PC-3 (cell line): ENCODE results near the gene FARS2. TPM values are rescaled to one million over a fixed set of nuclear protein-coding genes. Genes with fewer than 3 reads are reported as not detected.

Experiments
- ATAC-seq: fragments of 200-7000 bp; cut with Tn5 transposase; 2 replicates; pipeline ENCODE4 v1.9.1; 2020; ENCODE audit warnings: mild to moderate bottlenecking, moderate library complexity
- BruUV-seq: library from RNA; stranded (reverse); fragments of 400-500 nt; replicated peaks from 2 replicates; lab custom pipeline; 2021; lab: Mats Ljungman, UMichigan
- CTCF ChIA-PET: fragments of 300-600 bp; sonication (Branson Sonifier 250); formaldehyde crosslinking; loops from one replicate; lab custom pipeline; 2022; ENCODE audit warnings: antibody characterized with exemption; lab: Charles Lee
- POLR2A ChIA-PET: fragments of 300-600 bp; sonication (Branson Sonifier 250); formaldehyde crosslinking; loops from one replicate; lab custom pipeline; 2022; ENCODE audit warnings: antibody characterized with exemption; ENCODE audit not compliant: unreplicated experiment; lab: Charles Lee
- DNase-seq: peaks from one replicate; pipeline ENCODE4 v3.0.0-alpha.2; 2015
- H2AFZ ChIP-seq: fragments of 300-600 bp; sonication (generic); 2 replicates; pipeline ENCODE4 v1.6.0; 2016; ENCODE audit warnings: antibody characterized with exemption, low read length
- H3F3A ChIP-seq: fragments of 300-600 bp; sonication (generic); one replicate; pipeline ENCODE4 v1.6.0; 2017; ENCODE audit warnings: antibody characterized with exemption, low read length, control low read depth, mild to moderate bottlenecking; ENCODE audit not compliant: unreplicated experiment
- H3K27ac ChIP-seq: fragments of 300-600 bp; sonication (generic); 2 replicates; pipeline ENCODE4 v1.5.1; 2016; ENCODE audit warnings: mild to moderate bottlenecking, low read length
- H3K27me3 ChIP-seq: fragments of 300-600 bp; sonication (generic); 2 replicates; pipeline ENCODE4 v1.6.1; 2016; ENCODE audit warnings: low read length, mixed read lengths
- H3K36me3 ChIP-seq: fragments of 300-600 bp; sonication (generic); 2 replicates; pipeline ENCODE4 v1.6.1; 2016; ENCODE audit warnings: low read depth, mixed run types, low read length, mixed read lengths
- H3K4me1 ChIP-seq: fragments of 300-600 bp; sonication (generic); 2 replicates; pipeline ENCODE4 v1.5.1; 2016; ENCODE audit warnings: low read length; ENCODE audit not compliant: insufficient read depth
- H3K4me2 ChIP-seq: fragments of 300-600 bp; sonication (generic); 2 replicates; pipeline ENCODE4 v1.6.0; 2016; ENCODE audit warnings: low read length
- H3K4me3 ChIP-seq: fragments of 300-600 bp; sonication (generic); 2 replicates; pipeline ENCODE4 v1.5.1; 2016; ENCODE audit warnings: mild to moderate bottlenecking, low read length, mixed read lengths
- H3K79me2 ChIP-seq: fragments of 300-600 bp; sonication (generic); 2 replicates; pipeline ENCODE4 v1.6.1; 2017; ENCODE audit warnings: low read length, mixed read lengths
- H3K9ac ChIP-seq: fragments of 300-600 bp; sonication (generic); 2 replicates; pipeline ENCODE4 v1.6.0; 2016; ENCODE audit warnings: mild to moderate bottlenecking, low read length
- H3K9me2 ChIP-seq: fragments of 300-600 bp; sonication (generic); replicated peaks from 2 replicates; pipeline ENCODE4 v1.6.1; 2016; ENCODE audit warnings: mixed run types, low read length, mixed read lengths
- H3K9me3 ChIP-seq: fragments of 300-600 bp; sonication (generic); 2 replicates; pipeline ENCODE4 v1.6.1; 2016; ENCODE audit warnings: low read length, mixed read lengths
- H4K20me1 ChIP-seq: fragments of 300-600 bp; sonication (generic); 2 replicates; pipeline ENCODE4 v1.6.1; 2016; ENCODE audit warnings: low read length, mixed read lengths
- EZH2 ChIP-seq: fragments of 300-600 bp; sonication (generic); IDR thresholded peaks from one replicate; pipeline ENCODE4 v1.6.1; 2017; ENCODE audit warnings: antibody characterized with exemption, mild to moderate bottlenecking, low read length; ENCODE audit not compliant: unreplicated experiment
- EZH2phosphoT487 ChIP-seq: fragments of 300-600 bp; sonication (generic); IDR thresholded peaks from 2 replicates; pipeline ENCODE4 v1.6.1; 2018; ENCODE audit warnings: mild to moderate bottlenecking, antibody characterized with exemption, low read length, borderline replicate concordance
- intact Hi-C: fragments of 100-400 bp; cut with micrococcal nuclease; formaldehyde crosslinking; loops from 2 replicates; pipeline ENCODE4 v1.9.0; 2023
- total RNA-seq: library from RNA; depleted of rRNA; stranded (reverse); fragments of >200 nt; gene quantifications from 2 replicates; pipeline ENCODE4 v1.2.3, GENCODE V29; 2014
- TF ChIP-seq, protein P1 (sequence below): fragments of 300-600 bp; sonication (generic); conservative IDR thresholded peaks from 2 replicates; pipeline ENCODE4 v1.5.1; 2017; ENCODE audit warnings: antibody characterized with exemption, low read depth, mild to moderate bottlenecking, low read length

FARS2 gene
- total RNA-seq, 1 experiment from 2014 or later, result 23.0 TPM

DNA sequence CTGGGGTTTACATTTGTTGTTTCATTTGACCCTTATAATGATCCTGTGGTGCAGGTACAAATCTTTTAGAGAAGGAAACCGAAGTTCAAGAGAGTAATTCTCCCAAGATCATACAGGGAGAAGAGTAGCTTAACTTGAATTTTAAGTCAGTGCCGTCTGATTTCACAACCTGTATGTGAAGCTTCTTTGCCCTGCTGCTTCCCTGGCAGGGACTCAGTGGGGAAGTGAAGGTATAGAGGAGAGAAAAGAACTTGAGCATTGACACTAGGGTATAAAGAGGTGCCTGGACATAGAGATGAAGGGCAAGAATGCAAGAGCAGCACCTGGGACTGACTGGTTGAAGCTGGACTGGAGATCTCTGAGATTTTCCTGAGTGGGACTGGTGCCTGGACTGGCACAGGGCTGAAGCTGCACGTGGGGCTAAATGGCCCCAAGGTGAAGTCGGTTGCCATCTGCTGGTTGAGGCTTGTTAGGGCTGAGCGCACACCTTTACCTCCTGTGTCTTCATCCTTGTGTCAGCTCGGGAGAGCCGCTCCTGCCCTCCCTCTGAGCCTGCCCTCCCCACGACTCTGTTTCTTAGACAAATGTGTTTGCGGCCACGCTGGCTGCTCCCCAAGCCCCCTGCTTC is 41.8 kb downstream of the FARS2 start:
- H2AFZ ChIP-seq, result peak overlapping the region; percentile 44; the same call in 1 of the 2 replicates
- H3K27ac ChIP-seq, result no peak overlapping the region
- no peaks in the 10 kb centered on the region for H3K36me3 ChIP-seq
- H3F3A ChIP-seq, result no peaks in the 10 kb centered on the region
- peaks cover 17% of the 10 kb centered on the region for H3K4me1 ChIP-seq
- H3K79me2 ChIP-seq, result peaks cover 22% of the 10 kb centered on the region
- H3K9me2 ChIP-seq, result no peaks in the 10 kb centered on the region
- CTCF ChIA-PET, result interaction anchor here (0.6 to 0.7 kb wide), 2 partner anchors 159 kb away, joined by 3 read pairs; no protein-coding TSS in a partner anchor
- H3K27me3 ChIP-seq, result no peaks in the 10 kb centered on the region
- no peak overlapping the region for H3K4me2 ChIP-seq
- no peak overlapping the region for H3K9ac ChIP-seq
- DNase-seq, result peak; percentile 64
- no peak for TF ChIP-seq EZH2phosphoT487
- TF ChIP-seq, protein P1, sequence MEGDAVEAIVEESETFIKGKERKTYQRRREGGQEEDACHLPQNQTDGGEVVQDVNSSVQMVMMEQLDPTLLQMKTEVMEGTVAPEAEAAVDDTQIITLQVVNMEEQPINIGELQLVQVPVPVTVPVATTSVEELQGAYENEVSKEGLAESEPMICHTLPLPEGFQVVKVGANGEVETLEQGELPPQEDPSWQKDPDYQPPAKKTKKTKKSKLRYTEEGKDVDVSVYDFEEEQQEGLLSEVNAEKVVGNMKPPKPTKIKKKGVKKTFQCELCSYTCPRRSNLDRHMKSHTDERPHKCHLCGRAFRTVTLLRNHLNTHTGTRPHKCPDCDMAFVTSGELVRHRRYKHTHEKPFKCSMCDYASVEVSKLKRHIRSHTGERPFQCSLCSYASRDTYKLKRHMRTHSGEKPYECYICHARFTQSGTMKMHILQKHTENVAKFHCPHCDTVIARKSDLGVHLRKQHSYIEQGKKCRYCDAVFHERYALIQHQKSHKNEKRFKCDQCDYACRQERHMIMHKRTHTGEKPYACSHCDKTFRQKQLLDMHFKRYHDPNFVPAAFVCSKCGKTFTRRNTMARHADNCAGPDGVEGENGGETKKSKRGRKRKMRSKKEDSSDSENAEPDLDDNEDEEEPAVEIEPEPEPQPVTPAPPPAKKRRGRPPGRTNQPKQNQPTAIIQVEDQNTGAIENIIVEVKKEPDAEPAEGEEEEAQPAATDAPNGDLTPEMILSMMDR, result peak; percentile 67
- no peak for TF ChIP-seq EZH2
- POLR2A ChIA-PET, result no interaction called here
- intact Hi-C loops, result loop anchor here (1.0 kb wide), 1 partner anchor 160 kb away; no protein-coding TSS in a partner anchor
- no peaks in the 10 kb centered on the region for H3K9me3 ChIP-seq
- no peaks in the 10 kb centered on the region for H4K20me1 ChIP-seq
- H3K4me3 ChIP-seq, result no peak overlapping the region
- BruUV-seq, result no TSS peak
- peak; percentile 86 for ATAC-seq

- Histone ChIP-seq H3K9me3 (no peaks in the 10 kb centered on the region), H3K4me1 (peaks cover 22% of the 10 kb centered on the region), H2AFZ (no peak overlapping the region), H3F3A (no peaks in the 10 kb centered on the region), H3K27ac (no peak overlapping the region), H4K20me1 (no peaks in the 10 kb centered on the region), H3K27me3 (no peaks in the 10 kb centered on the region), H3K9me2 (no peaks in the 10 kb centered on the region), H3K4me3 (no peak overlapping the region), H3K9ac (no peak overlapping the region), H3K79me2 (peaks cover 22% of the 10 kb centered on the region), H3K4me2 (no peak overlapping the region), H3K36me3 (no peaks in the 10 kb centered on the region)
- no TSS peak for BruUV-seq
- ChIA-PET POLR2A (no interaction called here), CTCF (interaction anchor here (0.7 kb wide), 1 partner anchor 160 kb away, joined by 3 read pairs; no protein-coding TSS in a partner anchor)
- no peak for DNase-seq
- TF ChIP-seq, protein P1, result no peak
- no peak for TF ChIP-seq EZH2
- no peak for ATAC-seq
- intact Hi-C loops, result loop anchor here (1.0 kb wide), 1 partner anchor 160 kb away; no protein-coding TSS in a partner anchor
Measured at GRCh38 chr6:5303682-5304081, 42.4 kb downstream of the FARS2 start.
